GM06990 (cell line): ENCODE results near the gene FCN2.

Source experiments
- DNase-seq: peaks from one replicate; pipeline ENCODE4 v3.0.0-alpha.2; 2011; ENCODE audit not compliant: insufficient read length; ENCODE audit errors: extremely low read depth
- H3K27me3 ChIP-seq: replicated peaks from 2 replicates; pipeline ENCODE4 v1.6.0; 2011; ENCODE audit warnings: low read length; ENCODE audit not compliant: control insufficient read depth, insufficient read depth
- H3K36me3 ChIP-seq: 2 replicates; pipeline ENCODE4 v1.5.1; 2011; ENCODE audit warnings: low read length; ENCODE audit not compliant: control insufficient read depth, insufficient read depth
- H3K4me3 ChIP-seq: replicated peaks from 2 replicates; pipeline ENCODE4 v1.5.1; 2011; ENCODE audit warnings: low read depth, mild to moderate bottlenecking, control low read depth, low read length
- TF ChIP-seq, protein P1 (sequence below): IDR thresholded peaks from 2 replicates; pipeline ENCODE4 v1.5.1; 2011; ENCODE audit warnings: low read length, control low read depth, mild to moderate bottlenecking, inconsistent platforms; ENCODE audit not compliant: insufficient read depth, poor library complexity, severe bottlenecking

Gene FCN2

DNA sequence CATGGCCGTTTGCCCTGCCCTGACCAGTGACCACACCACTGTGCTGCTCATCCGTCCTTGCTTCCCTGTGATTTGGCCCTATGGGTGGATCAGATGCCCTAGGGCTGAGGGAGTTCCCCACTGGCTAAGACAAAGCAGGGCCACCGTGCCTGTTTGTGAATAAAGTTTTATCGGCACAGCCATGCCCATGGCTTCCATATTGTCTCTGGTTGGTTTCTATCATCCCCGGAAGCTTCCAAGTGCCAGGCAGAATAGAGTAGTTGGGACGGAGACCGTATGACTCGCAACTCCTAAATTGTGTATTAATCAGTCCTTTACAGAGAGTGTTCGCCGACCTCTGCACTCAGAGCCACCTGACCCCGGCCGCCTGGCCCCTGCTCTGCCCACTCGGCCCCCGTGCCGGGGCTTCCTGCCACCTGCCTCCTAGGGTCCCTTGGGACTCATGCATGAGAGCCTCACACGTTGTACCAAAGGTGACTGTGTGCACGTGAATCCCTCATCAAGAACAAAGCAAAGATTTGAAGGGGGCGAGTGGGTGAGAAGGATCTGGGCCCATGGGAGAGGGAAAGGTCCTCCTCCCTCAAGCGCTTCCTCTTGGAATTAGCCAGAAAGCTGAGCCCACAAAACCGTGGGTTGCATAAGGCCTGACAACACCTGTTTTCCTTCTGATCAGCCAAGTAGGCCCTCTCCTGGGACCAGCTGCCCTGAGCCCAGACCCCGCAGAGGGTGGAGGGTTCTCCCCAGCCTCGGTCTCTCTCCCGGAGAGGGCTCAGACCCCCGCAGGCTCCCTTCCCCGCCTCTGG, 11.7 kb upstream of the FCN2 start:
- no peaks in the 10 kb centered on the region for H3K36me3 ChIP-seq
- TF ChIP-seq, protein P1, sequence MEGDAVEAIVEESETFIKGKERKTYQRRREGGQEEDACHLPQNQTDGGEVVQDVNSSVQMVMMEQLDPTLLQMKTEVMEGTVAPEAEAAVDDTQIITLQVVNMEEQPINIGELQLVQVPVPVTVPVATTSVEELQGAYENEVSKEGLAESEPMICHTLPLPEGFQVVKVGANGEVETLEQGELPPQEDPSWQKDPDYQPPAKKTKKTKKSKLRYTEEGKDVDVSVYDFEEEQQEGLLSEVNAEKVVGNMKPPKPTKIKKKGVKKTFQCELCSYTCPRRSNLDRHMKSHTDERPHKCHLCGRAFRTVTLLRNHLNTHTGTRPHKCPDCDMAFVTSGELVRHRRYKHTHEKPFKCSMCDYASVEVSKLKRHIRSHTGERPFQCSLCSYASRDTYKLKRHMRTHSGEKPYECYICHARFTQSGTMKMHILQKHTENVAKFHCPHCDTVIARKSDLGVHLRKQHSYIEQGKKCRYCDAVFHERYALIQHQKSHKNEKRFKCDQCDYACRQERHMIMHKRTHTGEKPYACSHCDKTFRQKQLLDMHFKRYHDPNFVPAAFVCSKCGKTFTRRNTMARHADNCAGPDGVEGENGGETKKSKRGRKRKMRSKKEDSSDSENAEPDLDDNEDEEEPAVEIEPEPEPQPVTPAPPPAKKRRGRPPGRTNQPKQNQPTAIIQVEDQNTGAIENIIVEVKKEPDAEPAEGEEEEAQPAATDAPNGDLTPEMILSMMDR: no peak
- DNase-seq: peak; percentile 27
- H3K27me3 ChIP-seq: no peaks in the 10 kb centered on the region
- H3K4me3 ChIP-seq: no peak overlapping the region

DNA sequence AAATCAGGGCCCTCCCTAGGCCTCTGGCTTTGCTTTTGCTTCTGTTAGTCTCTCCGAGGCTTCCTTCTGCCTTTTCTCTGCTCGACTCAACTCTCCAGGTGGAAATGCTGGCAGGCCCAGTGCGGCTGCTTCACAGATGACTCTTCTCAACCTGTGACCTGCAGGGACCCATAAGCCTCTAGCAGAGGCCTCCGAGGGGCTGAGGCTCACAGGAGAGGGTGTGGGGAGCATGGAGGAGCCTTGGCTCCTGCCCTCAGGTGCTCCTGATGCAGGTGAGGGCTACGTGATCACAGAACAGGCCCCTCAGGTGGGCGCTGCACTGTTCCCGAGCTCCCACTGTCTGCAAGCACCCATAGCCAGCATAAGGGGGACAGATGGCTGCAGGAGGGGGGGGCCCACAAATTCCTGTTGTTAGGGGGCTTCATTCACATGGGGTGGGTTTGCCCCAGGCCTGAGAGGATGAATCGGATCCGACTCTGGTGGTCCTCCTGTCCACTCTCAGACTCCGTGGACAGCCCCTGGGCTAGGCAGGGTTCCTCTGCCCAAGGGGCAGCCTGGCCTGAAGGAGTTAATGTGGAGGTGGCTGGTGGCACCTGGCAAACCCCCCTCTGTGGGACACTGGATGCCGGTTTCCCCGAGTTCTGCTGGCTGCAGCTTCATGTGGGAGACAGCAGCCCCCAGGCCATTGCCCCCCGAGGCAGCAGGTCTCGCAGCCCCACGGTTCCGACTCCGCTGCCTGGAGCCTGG, 10.9 kb upstream of the FCN2 start:
- no peak overlapping the region for H3K4me3 ChIP-seq
- TF ChIP-seq, protein P1: no peak
- DNase-seq: no peak
- H3K27me3 ChIP-seq: no peaks in the 10 kb centered on the region
- no peaks in the 10 kb centered on the region for H3K36me3 ChIP-seq

DNA sequence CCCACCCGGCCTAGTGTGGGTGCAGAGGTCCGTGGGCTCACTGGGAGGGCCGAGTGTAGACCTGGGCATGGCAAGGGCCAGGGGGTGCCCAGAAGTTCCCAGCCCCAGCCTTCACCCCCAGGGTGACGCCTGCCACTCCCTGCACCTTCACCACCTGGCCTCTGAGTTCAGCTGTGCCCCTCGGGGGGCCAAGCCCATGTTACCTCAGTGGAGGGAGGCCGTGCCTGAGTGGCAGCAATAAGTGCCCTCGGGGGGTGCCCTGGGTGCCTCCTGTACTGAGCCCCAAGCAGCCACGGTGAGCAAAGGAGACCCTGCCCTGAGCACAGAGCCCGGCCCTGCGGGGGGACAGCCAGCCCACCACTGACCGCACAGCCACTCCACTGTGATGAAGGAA, 10.3 kb upstream of the FCN2 start:
- Histone ChIP-seq H3K27me3 (no peaks in the 10 kb centered on the region), H3K36me3 (no peaks in the 10 kb centered on the region), H3K4me3 (no peak overlapping the region)
- TF ChIP-seq, protein P1: no peak
- DNase-seq: no peak

DNA sequence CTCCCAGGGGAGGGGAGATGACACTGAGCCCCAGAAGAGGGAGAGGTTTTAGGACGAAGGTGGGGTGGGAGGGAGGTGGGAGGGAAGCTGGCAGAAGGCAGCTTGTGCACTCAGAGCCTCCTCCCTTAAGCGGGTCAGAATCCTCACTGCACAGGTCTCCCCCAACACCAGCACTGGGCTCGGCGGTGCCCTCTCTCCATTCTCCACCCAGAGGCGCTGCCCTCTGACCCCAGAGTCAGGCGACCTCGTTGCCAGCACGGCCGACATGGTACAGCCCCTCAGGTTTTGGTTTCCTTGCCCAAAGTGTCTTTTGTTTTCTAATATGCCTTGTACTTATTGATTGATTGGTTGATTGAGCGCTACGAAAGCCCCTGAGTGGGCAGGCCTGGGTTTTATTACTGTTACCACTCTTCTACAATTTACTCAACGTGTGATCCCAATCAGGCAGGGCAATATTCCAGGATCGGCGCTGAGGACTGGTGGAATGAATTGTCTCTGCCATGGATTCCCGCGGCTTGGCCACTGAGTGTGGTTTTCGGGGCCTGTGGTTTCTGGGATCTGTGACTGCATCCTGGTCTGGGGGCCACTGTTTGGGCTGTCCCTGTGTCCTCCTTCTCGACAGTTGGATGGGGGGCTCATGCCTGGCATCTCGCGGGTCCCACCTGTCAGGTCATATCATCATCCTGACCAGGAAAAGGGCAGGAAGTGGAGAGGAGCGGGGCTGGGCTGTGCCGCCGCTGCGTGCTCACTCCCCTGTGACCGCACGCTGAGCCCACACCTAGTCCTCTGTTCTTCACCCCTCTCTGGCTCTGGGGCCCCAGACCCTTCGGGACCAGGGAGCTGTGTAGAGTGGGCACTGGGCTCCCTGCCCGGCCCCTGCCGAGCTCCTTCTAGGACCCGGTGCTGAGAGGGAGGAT, 9.6 kb upstream of the FCN2 start:
- H3K4me3 ChIP-seq: no peak overlapping the region
- TF ChIP-seq, protein P1: no peak
- H3K36me3 ChIP-seq: no peaks in the 10 kb centered on the region
- no peak for DNase-seq
- H3K27me3 ChIP-seq: no peaks in the 10 kb centered on the region

DNA sequence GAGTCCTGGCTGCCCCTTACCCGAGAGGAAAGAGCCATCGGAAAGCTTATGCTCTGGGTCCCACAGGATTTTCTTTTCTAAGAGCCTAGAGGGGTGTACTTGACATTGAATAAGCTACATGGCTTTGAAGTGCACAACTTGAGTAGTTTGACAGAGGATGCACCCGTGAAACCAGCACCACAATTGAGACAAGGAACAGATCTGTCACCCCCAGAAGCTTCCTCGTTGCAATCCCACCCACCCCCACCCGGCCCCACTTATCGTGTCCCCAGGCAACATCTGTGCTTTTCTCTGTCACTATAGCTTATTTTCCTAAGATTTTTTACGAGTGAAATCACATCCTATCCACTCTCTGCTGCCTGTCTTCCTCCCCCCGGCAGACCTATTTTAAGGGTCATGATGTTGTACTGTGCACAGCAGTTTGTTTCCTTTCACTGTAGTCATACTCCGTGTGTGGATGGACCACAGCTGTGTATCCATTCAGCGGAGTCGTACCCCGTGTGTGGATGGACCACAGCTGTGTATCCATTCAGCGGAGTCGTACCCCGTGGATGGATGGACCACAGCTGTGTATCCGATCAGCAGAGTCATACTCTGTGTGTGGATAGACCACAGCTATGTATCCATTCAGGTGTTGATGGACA, 8.8 kb upstream of the FCN2 start:
- Histone ChIP-seq H3K4me3 (no peak overlapping the region), H3K27me3 (no peaks in the 10 kb centered on the region), H3K36me3 (no peaks in the 10 kb centered on the region)
- DNase-seq: no peak
- TF ChIP-seq, protein P1: no peak
